Cardiac muscle cell (in vitro differentiated cells and primary cell): Measurements from ENCODE around the gene CNBP. TPM values are rescaled to one million over a fixed set of nuclear protein-coding genes. Genes with fewer than 3 reads are reported as not detected.

Experiments used
- DNase-seq, 2 donors: peaks; one replicate each; pipeline versions ENCODE4 v3.0.0 to v3.0.0-alpha.2; 2010 to 2017; ENCODE audit warnings: low read depth in 1 of 2, low spot score in 1 of 2
- H3K27ac ChIP-seq: fragments of 200-600 bp; sonication (generic); 2 replicates; pipeline ENCODE4 v1.5.1; 2016
- H3K27me3 ChIP-seq: fragments of 200-600 bp; sonication (generic); 2 replicates; pipeline ENCODE4 v1.6.0; 2016; ENCODE audit warnings: control low read depth
- H3K36me3 ChIP-seq: fragments of 200-600 bp; sonication (generic); 2 replicates; pipeline ENCODE4 v1.5.1; 2016; ENCODE audit warnings: control low read depth
- H3K4me1 ChIP-seq: fragments of 200-600 bp; sonication (generic); 2 replicates; pipeline ENCODE4 v1.8.1; 2017; ENCODE audit warnings: low read depth, mild to moderate bottlenecking, mixed run types
- H3K4me3 ChIP-seq: fragments of 200-600 bp; sonication (generic); 2 replicates; pipeline ENCODE4 v1.5.1; 2016; ENCODE audit warnings: mild to moderate bottlenecking
- H3K9me3 ChIP-seq: fragments of 200-600 bp; sonication (generic); 2 replicates; pipeline ENCODE4 v1.5.1; 2017; ENCODE audit warnings: low read depth, mild to moderate bottlenecking, control low read depth
- CTCF ChIP-seq: IDR thresholded peaks from 2 replicates; pipeline ENCODE4 v1.5.1; 2012; ENCODE audit warnings: low read depth, mild to moderate bottlenecking, low read length
- polyA plus RNA-seq: library from polyadenylated mRNA; unstranded; fragments of >200 nt; fragmentation: Nextera tagmentation; extraction: Ambion mirVana; gene quantifications from 2 replicates; pipeline ENCODE4 v1.2.1, GENCODE V29; 2016
- total RNA-seq: library from RNA; depleted of rRNA; stranded (reverse); fragments of >200 nt; gene quantifications from 2 replicates; pipeline ENCODE4 v1.2.3, GENCODE V29; 2016

The CNBP gene
- total RNA-seq (285 and 377 TPM in 2 replicates), polyA plus RNA-seq (448 and 619 TPM in 2 replicates)

- peak; percentile 96 to 97 for DNase-seq
- H3K9me3 ChIP-seq = no peaks in the 10 kb centered on the region
- H3K27ac ChIP-seq = peak within 1 kb of the TSS; percentile 97
- no peak for TF ChIP-seq CTCF
- peaks cover 3% of the 10 kb centered on the region for H3K36me3 ChIP-seq
- H3K4me1 ChIP-seq = peaks cover 17% of the 10 kb centered on the region
- peak within 1 kb of the TSS; percentile 60 for H3K4me3 ChIP-seq
- H3K27me3 ChIP-seq = no peaks in the 10 kb centered on the region
Observed at GRCh38 chr3:129183569-129184395, at the start of gene CNBP. Gene CNBP (minus strand): TSS chr3:129183896. CDS start chr3:129171757, 12,139 bp downstream.

- no peak for TF ChIP-seq CTCF
- Histone ChIP-seq H3K27me3 (no peaks in the 10 kb centered on the region), H3K9me3 (no peaks in the 10 kb centered on the region), H3K36me3 (no peaks in the 10 kb centered on the region), H3K27ac (no peak overlapping the region), H3K4me1 (no peaks in the 10 kb centered on the region), H3K4me3 (no peak overlapping the region)
- no peak for DNase-seq
Observed at GRCh38 chr3:129231331-129232119, 47.8 kb upstream of the CNBP start.

- no peaks in the 10 kb centered on the region for H3K9me3 ChIP-seq
- TF ChIP-seq CTCF = no peak
- peak in 1 of 2 donors; percentile 67 for DNase-seq
- H3K4me1 ChIP-seq = no peaks in the 10 kb centered on the region
- H3K27ac ChIP-seq = no peak overlapping the region
- H3K27me3 ChIP-seq = no peaks in the 10 kb centered on the region
- no peaks in the 10 kb centered on the region for H3K36me3 ChIP-seq
- no peak overlapping the region for H3K4me3 ChIP-seq
Observed at GRCh38 chr3:129230311-129231019, 46.8 kb upstream of the CNBP start.

- H3K4me1 ChIP-seq = no peaks in the 10 kb centered on the region
- H3K4me3 ChIP-seq = no peak overlapping the region
- H3K27ac ChIP-seq = no peak overlapping the region
- no peaks in the 10 kb centered on the region for H3K36me3 ChIP-seq
- TF ChIP-seq CTCF = no peak
- DNase-seq = peak in 1 of 2 donors; percentile 76
- H3K9me3 ChIP-seq = no peaks in the 10 kb centered on the region
- no peaks in the 10 kb centered on the region for H3K27me3 ChIP-seq
Observed at GRCh38 chr3:129228891-129229585, 45.3 kb upstream of the CNBP start.

GRCh38 chr3:129226374-129226773 is 42.7 kb upstream of the CNBP start:
- peak in 1 of 2 donors; percentile 81 for DNase-seq
- H3K4me3 ChIP-seq = no peak overlapping the region
- no peaks in the 10 kb centered on the region for H3K9me3 ChIP-seq
- H3K27me3 ChIP-seq = no peaks in the 10 kb centered on the region
- no peak for TF ChIP-seq CTCF
- no peaks in the 10 kb centered on the region for H3K4me1 ChIP-seq
- H3K27ac ChIP-seq = no peak overlapping the region
- H3K36me3 ChIP-seq = no peaks in the 10 kb centered on the region
